Kidney (tissue), 14 donors: Measurements from ENCODE around the gene NLGN1. TPM values are rescaled to one million over a fixed set of nuclear protein-coding genes. Genes with fewer than 3 reads are reported as not detected.

ENCODE experiments used
- DNase-seq, 5 donors: peaks; one replicate each; pipeline ENCODE4 v3.0.0-alpha.2; 2013 to 2020
- FAIRE-seq: peaks from 2 replicates; lab custom pipeline; 2012; peaks lifted over from hg19 to GRCh38; lab: Jason Lieb, UNC
- H3K27ac ChIP-seq, 2 donors: one replicate each; pipeline ENCODE4 v1.7.0; 2013; ENCODE audit warnings: low read depth in 2 of 2, low read length in 2 of 2, inconsistent platforms in 1 of 2
- H3K27me3 ChIP-seq: one replicate; pipeline ENCODE4 v1.7.1; 2013; ENCODE audit warnings: low read length, inconsistent platforms; ENCODE audit not compliant: control insufficient read depth, insufficient read depth
- H3K36me3 ChIP-seq, 3 donors: one replicate each; pipeline versions ENCODE4 v1.7.0 to v1.7.1; 2013; ENCODE audit warnings: low read length in 3 of 3, control low read depth in 1 of 3, inconsistent platforms in 1 of 3; ENCODE audit not compliant: insufficient read depth in 3 of 3, control insufficient read depth in 2 of 3
- H3K4me1 ChIP-seq, 3 donors: one replicate each; pipeline versions ENCODE4 v1.7.0 to v1.7.1; 2013; ENCODE audit warnings: low read length in 3 of 3, inconsistent platforms in 1 of 3, low read depth in 1 of 3; ENCODE audit not compliant: control insufficient read depth in 2 of 3, insufficient read depth in 2 of 3
- H3K4me3 ChIP-seq, 3 donors: one replicate each; pipeline versions ENCODE4 v1.7.0 to v1.8.1; 2013; ENCODE audit warnings: low read length in 3 of 3, control low read depth in 1 of 3, inconsistent platforms in 1 of 3
- H3K9ac ChIP-seq, 3 donors: one replicate each; pipeline versions ENCODE4 v1.7.0 to v1.7.1; 2013; ENCODE audit warnings: low read length in 3 of 3, control low read depth in 1 of 3, inconsistent platforms in 1 of 3
- H3K9me3 ChIP-seq, 3 donors: one replicate each; pipeline versions ENCODE4 v1.7.0 to v1.7.1; 2013; ENCODE audit warnings: low read length in 3 of 3, control low read depth in 1 of 3, inconsistent platforms in 1 of 3; ENCODE audit not compliant: control insufficient read depth in 2 of 3, insufficient read depth in 1 of 3
- intact Hi-C: fragments of 100-400 bp; cut with DNase I; formaldehyde crosslinking; loops from one replicate; pipeline ENCODE4 v1.11.1; 2022
- polyA plus RNA-seq: library from polyadenylated mRNA; stranded (reverse); fragments of 350-450 nt; fragmentation: Illumina TruSeq; extraction: RNeasy Lipid Tissue Mini Kit (QIAGEN cat#74804); gene quantifications from one replicate; pipeline ENCODE4 v1.2.3, GENCODE V29; 2014; ENCODE audit warnings: low read depth, low replicate concordance; ENCODE audit not compliant: insufficient read depth
- total RNA-seq: library from RNA; stranded (reverse); fragmentation: NEBNext Ultra II Directional; extraction: Animal tissue kit (Norgen Biotek cat#: 25700); gene quantifications from one replicate; pipeline ENCODE4 v1.2.1, GENCODE V29; 2021
- TF ChIP-seq, protein P1 (sequence below): IDR thresholded peaks from 3 replicates; pipeline ENCODE4 v1.5.1; 2012; ENCODE audit warnings: mild to moderate bottlenecking, moderate library complexity, borderline replicate concordance; ENCODE audit not compliant: insufficient read depth; ENCODE audit errors: extremely low read depth
- donor health status: control.
- donor health status: control.
- donor health status: control.
- donor health status: control.
- donor health status: control.
- donor health status: DM: yes; HTN: yes; CAD: no.
- donor health status: Normal renal cell carcinoma (clear cell type).

The NLGN1 gene
- total and polyA plus RNA-seq, 2 donors from 2014 or later: 0.49 to 19.4 TPM

DNA sequence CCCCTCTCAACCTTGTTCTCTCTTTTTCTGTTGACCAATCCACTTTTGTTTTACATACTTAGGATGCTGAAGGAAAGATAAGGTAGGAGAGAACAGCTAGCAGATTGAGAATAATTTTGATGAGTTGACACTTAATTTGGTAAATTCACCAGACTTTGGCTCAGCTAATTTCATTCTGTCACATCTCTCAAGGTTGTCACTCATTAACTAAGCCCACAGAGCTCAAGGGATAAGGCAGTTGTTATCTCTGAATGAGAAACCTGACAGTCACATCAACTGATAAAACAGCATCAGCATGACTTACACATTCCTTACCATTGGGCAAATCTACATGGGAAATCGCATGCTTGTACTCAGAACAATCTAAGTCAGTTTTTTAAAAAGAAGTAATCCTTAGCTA, 591.4 kb downstream of the NLGN1 start:
- FAIRE-seq: no peak

DNA sequence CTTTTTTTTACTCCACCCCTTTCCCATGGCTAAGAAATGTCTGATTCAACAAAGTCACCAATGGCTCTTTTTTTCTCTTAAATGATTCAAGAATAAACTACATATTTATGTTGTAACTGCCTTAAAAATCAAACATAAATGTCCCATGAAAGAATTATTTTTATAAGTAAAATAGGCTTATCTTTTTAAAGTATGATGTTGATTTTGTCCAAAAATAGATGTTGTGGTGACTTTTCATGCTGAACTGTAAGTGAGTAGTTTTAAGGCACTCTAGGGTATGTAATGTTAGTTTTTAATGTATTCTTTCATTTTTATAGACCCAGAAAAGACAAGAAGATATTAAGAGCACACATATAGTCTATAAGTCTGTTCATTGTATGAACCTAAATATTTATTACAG, 594.9 kb downstream of the NLGN1 start:
- Histone ChIP-seq H3K9ac (no peak overlapping the region), H3K27ac (no peak overlapping the region), H3K4me3 (no peak overlapping the region), H3K4me1 (no peaks in the 10 kb centered on the region), H3K27me3 (no peaks in the 10 kb centered on the region), H3K9me3 (no peaks in the 10 kb centered on the region), H3K36me3 (no peaks in the 10 kb centered on the region)
- DNase-seq (peak in 2 of 5 donors; percentile 3 to 53), FAIRE-seq (no peak)
- intact Hi-C loops: no loop called here
- TF ChIP-seq, protein P1, sequence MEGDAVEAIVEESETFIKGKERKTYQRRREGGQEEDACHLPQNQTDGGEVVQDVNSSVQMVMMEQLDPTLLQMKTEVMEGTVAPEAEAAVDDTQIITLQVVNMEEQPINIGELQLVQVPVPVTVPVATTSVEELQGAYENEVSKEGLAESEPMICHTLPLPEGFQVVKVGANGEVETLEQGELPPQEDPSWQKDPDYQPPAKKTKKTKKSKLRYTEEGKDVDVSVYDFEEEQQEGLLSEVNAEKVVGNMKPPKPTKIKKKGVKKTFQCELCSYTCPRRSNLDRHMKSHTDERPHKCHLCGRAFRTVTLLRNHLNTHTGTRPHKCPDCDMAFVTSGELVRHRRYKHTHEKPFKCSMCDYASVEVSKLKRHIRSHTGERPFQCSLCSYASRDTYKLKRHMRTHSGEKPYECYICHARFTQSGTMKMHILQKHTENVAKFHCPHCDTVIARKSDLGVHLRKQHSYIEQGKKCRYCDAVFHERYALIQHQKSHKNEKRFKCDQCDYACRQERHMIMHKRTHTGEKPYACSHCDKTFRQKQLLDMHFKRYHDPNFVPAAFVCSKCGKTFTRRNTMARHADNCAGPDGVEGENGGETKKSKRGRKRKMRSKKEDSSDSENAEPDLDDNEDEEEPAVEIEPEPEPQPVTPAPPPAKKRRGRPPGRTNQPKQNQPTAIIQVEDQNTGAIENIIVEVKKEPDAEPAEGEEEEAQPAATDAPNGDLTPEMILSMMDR: no peak

More for the DNA sequence above, 591.4 kb downstream of the NLGN1 start:
- H3K9me3 ChIP-seq: no peaks in the 10 kb centered on the region
- DNase-seq: no peak
- TF ChIP-seq, protein P1: no peak
- H3K9ac ChIP-seq: no peak overlapping the region
- H3K4me1 ChIP-seq: no peaks in the 10 kb centered on the region
- H3K36me3 ChIP-seq: no peaks in the 10 kb centered on the region
- intact Hi-C loops: no loop called here
- H3K27me3 ChIP-seq: no peaks in the 10 kb centered on the region
- no peak overlapping the region for H3K27ac ChIP-seq
- H3K4me3 ChIP-seq: no peak overlapping the region

DNA sequence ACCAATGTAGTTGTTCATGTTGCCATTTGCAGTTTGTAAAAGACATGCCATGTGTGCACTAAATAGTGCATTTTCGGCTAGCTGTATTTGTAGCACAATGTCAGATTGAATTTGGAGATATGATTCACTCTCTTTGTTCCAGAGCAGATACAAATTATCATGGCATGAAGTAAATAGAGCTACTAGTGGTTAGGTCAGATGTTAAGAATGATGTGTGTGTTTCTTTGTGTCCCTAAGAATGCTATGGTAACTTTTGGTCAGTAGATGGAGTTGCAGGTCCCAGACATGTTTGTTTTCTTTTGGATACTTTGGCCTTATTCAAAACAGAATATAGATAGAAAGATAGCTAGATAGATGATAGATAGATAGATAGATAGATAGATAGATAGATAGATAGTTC, 595.8 kb downstream of the NLGN1 start:
- H3K36me3 ChIP-seq: no peaks in the 10 kb centered on the region
- H3K27me3 ChIP-seq: no peaks in the 10 kb centered on the region
- no peak overlapping the region for H3K4me3 ChIP-seq
- intact Hi-C loops: no loop called here
- no peaks in the 10 kb centered on the region for H3K9me3 ChIP-seq
- TF ChIP-seq, protein P1: no peak
- FAIRE-seq (no peak), DNase-seq (peak in 2 of 5 donors; percentile 27 to 62)
- H3K4me1 ChIP-seq: no peaks in the 10 kb centered on the region
- H3K9ac ChIP-seq: no peak overlapping the region
- H3K27ac ChIP-seq: no peak overlapping the region

DNA sequence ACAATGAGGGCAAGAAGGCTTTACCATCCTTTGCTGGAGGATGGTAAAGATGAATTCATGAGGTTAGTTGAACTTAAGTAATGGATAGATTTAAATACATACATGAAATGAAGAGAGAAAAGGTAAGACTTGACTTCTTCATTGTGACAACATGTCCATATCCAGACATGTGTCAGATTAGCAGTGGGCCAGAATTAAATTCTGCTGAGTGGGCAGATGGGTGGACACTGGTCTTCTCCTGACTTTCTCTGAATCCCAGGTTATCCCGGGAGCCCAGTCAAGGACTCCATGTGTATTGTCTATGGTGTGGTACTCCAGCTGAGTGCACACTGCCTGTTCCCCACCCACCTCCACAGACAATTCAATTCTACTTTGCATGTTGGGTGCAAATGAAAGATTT, 603.1 kb downstream of the NLGN1 start:
- no peaks in the 10 kb centered on the region for H3K9me3 ChIP-seq
- no peaks in the 10 kb centered on the region for H3K36me3 ChIP-seq
- no peak overlapping the region for H3K27ac ChIP-seq
- no peaks in the 10 kb centered on the region for H3K4me1 ChIP-seq
- TF ChIP-seq, protein P1: no peak
- no peak overlapping the region for H3K4me3 ChIP-seq
- DNase-seq (no peak), FAIRE-seq (no peak)
- H3K27me3 ChIP-seq: no peaks in the 10 kb centered on the region
- intact Hi-C loops: no loop called here
- H3K9ac ChIP-seq: no peak overlapping the region
